Measurements from ENCODE around the gene ITGA6.
A peak's percentile ranks its signal among the peaks of the same experiment; 100 is the strongest.

ITGA6 gene

GRCh38 chr2:172454404-172455120 lies 27.2 kb downstream of the ITGA6 start:
- Histone ChIP-seq H3K4me3 (no peak overlapping the region), H3K4me1 (peaks cover 17% of the 10 kb centered on the region), H3K9me3 (no peaks in the 10 kb centered on the region), H3K27me3 (ENCODE audit: low read depth) (no peaks in the 10 kb centered on the region), H3K36me3 (replicated peaks) (no peaks in the 10 kb centered on the region)
- in situ Hi-C loops (cut with MboI; ENCODE audit: low sequenced_read_pairs), result loop anchor here (25.0 kb wide), 2 partner anchors 742 to 892 kb away; no protein-coding TSS in a partner anchor
- DNase-seq (ENCODE audit: low spot score in 2 of 2), result no peak

GRCh38 chr2:172455121-172455515 lies 27.7 kb downstream of the ITGA6 start:
- no peaks in the 10 kb centered on the region for H3K36me3 ChIP-seq (replicated peaks)
- no peaks in the 10 kb centered on the region for H3K27me3 ChIP-seq (ENCODE audit: low read depth)
- H3K4me1 ChIP-seq, result peaks cover 21% of the 10 kb centered on the region
- no peak for DNase-seq (ENCODE audit: low spot score in 2 of 2)
- no peak overlapping the region for H3K4me3 ChIP-seq
- no peaks in the 10 kb centered on the region for H3K9me3 ChIP-seq
- in situ Hi-C loops (cut with MboI; ENCODE audit: low sequenced_read_pairs), result loop anchor here (25.0 kb wide), 2 partner anchors 743 to 893 kb away; no protein-coding TSS in a partner anchor

GRCh38 chr2:172456002-172456401 lies 28.6 kb downstream of the ITGA6 start:
- in situ Hi-C loops (cut with MboI; ENCODE audit: low sequenced_read_pairs), result loop anchor here (25.0 kb wide), 2 partner anchors 744 to 894 kb away; no protein-coding TSS in a partner anchor
- DNase-seq (ENCODE audit: low spot score in 2 of 2), result no peak
- Histone ChIP-seq H3K36me3 (replicated peaks) (no peaks in the 10 kb centered on the region), H3K9me3 (no peaks in the 10 kb centered on the region), H3K4me1 (peaks cover 30% of the 10 kb centered on the region), H3K27me3 (ENCODE audit: low read depth) (no peaks in the 10 kb centered on the region), H3K4me3 (no peak overlapping the region)

GRCh38 chr2:172457536-172457935 lies 30.1 kb downstream of the ITGA6 start:
- Histone ChIP-seq H3K4me1 (peaks cover 34% of the 10 kb centered on the region), H3K27me3 (ENCODE audit: low read depth) (no peaks in the 10 kb centered on the region), H3K4me3 (no peak overlapping the region), H3K9me3 (no peaks in the 10 kb centered on the region), H3K36me3 (replicated peaks) (no peaks in the 10 kb centered on the region)
- in situ Hi-C loops (cut with MboI; ENCODE audit: low sequenced_read_pairs), result loop anchor here (25.0 kb wide), 2 partner anchors 745 to 895 kb away; no protein-coding TSS in a partner anchor
- DNase-seq (ENCODE audit: low spot score in 2 of 2), result no peak

- in situ Hi-C loops (cut with MboI; ENCODE audit: low sequenced_read_pairs), result loop anchor here (25.0 kb wide), 2 partner anchors 746 to 896 kb away; no protein-coding TSS in a partner anchor
- Histone ChIP-seq H3K4me1 (peaks cover 34% of the 10 kb centered on the region), H3K27me3 (ENCODE audit: low read depth) (no peaks in the 10 kb centered on the region), H3K4me3 (no peak overlapping the region), H3K36me3 (replicated peaks) (no peaks in the 10 kb centered on the region), H3K9me3 (no peaks in the 10 kb centered on the region)
- peak; percentile 78 to 94 for DNase-seq (ENCODE audit: low spot score in 2 of 2)
Observed at GRCh38 chr2:172458561-172459124, 31.3 kb downstream of the ITGA6 start.

- no peak overlapping the region for H3K4me3 ChIP-seq
- no peaks in the 10 kb centered on the region for H3K9me3 ChIP-seq
- no peaks in the 10 kb centered on the region for H3K27me3 ChIP-seq (ENCODE audit: low read depth)
- no peaks in the 10 kb centered on the region for H3K36me3 ChIP-seq (replicated peaks)
- in situ Hi-C loops (cut with MboI; ENCODE audit: low sequenced_read_pairs), result loop anchor here (5.0 to 25.0 kb wide), 3 partner anchors 288 to 898 kb away; no protein-coding TSS in a partner anchor
- DNase-seq (ENCODE audit: low spot score in 2 of 2), result peak in 1 of 2 experiments; percentile 32
- peaks cover 39% of the 10 kb centered on the region for H3K4me1 ChIP-seq
Observed at GRCh38 chr2:172460780-172461201, 33.4 kb downstream of the ITGA6 start.

- H3K4me1 ChIP-seq, result peaks cover 39% of the 10 kb centered on the region
- no peaks in the 10 kb centered on the region for H3K9me3 ChIP-seq
- H3K4me3 ChIP-seq, result no peak overlapping the region
- in situ Hi-C loops (cut with MboI; ENCODE audit: low sequenced_read_pairs), result loop anchor here (5.0 to 25.0 kb wide), 3 partner anchors 289 to 899 kb away; no protein-coding TSS in a partner anchor
- peak; percentile 43 to 83 for DNase-seq (ENCODE audit: low spot score in 2 of 2)
- H3K27me3 ChIP-seq (ENCODE audit: low read depth), result no peaks in the 10 kb centered on the region
- H3K36me3 ChIP-seq (replicated peaks), result no peaks in the 10 kb centered on the region
Observed at GRCh38 chr2:172461591-172462372, 34.4 kb downstream of the ITGA6 start.

- H3K27me3 ChIP-seq (ENCODE audit: low read depth), result no peaks in the 10 kb centered on the region
- no peak for DNase-seq (ENCODE audit: low spot score in 2 of 2)
- H3K9me3 ChIP-seq, result no peaks in the 10 kb centered on the region
- no peaks in the 10 kb centered on the region for H3K36me3 ChIP-seq (replicated peaks)
- peaks cover 39% of the 10 kb centered on the region for H3K4me1 ChIP-seq
- in situ Hi-C loops (cut with MboI; ENCODE audit: low sequenced_read_pairs), result loop anchor here (5.0 to 25.0 kb wide), 3 partner anchors 290 to 900 kb away; no protein-coding TSS in a partner anchor
- H3K4me3 ChIP-seq, result no peak overlapping the region
Observed at GRCh38 chr2:172462373-172462848, 35.0 kb downstream of the ITGA6 start.

- in situ Hi-C loops (cut with MboI; ENCODE audit: low sequenced_read_pairs), result loop anchor here (5.0 to 25.0 kb wide), 3 partner anchors 291 to 901 kb away; no protein-coding TSS in a partner anchor
- Histone ChIP-seq H3K27me3 (ENCODE audit: low read depth) (no peaks in the 10 kb centered on the region), H3K4me3 (no peak overlapping the region), H3K4me1 (peaks cover 37% of the 10 kb centered on the region), H3K36me3 (replicated peaks) (no peaks in the 10 kb centered on the region), H3K9me3 (no peaks in the 10 kb centered on the region)
- DNase-seq (ENCODE audit: low spot score in 2 of 2), result no peak
Observed at GRCh38 chr2:172462849-172463381, 35.5 kb downstream of the ITGA6 start.

GRCh38 chr2:172464400-172465129 lies 37.2 kb downstream of the ITGA6 start:
- H3K9me3 ChIP-seq, result no peaks in the 10 kb centered on the region
- in situ Hi-C loops (cut with MboI; ENCODE audit: low sequenced_read_pairs), result loop anchor here (5.0 to 25.0 kb wide), 3 partner anchors 292 to 902 kb away; no protein-coding TSS in a partner anchor
- no peaks in the 10 kb centered on the region for H3K27me3 ChIP-seq (ENCODE audit: low read depth)
- DNase-seq (ENCODE audit: low spot score in 2 of 2), result no peak
- no peak overlapping the region for H3K4me3 ChIP-seq
- H3K36me3 ChIP-seq (replicated peaks), result no peaks in the 10 kb centered on the region
- peaks cover 29% of the 10 kb centered on the region for H3K4me1 ChIP-seq

- Histone ChIP-seq H3K4me3 (peak overlapping the region; percentile 9; the same call in 1 of the 2 replicates), H3K9me3 (no peaks in the 10 kb centered on the region), H3K4me1 (peaks cover 19% of the 10 kb centered on the region), H3K36me3 (replicated peaks) (no peaks in the 10 kb centered on the region), H3K27me3 (ENCODE audit: low read depth) (no peaks in the 10 kb centered on the region)
- peak; percentile 61 to 80 for DNase-seq (ENCODE audit: low spot score in 2 of 2)
- in situ Hi-C loops (cut with MboI; ENCODE audit: low sequenced_read_pairs), result loop anchor here (25.0 kb wide), 2 partner anchors 753 to 903 kb away; no protein-coding TSS in a partner anchor
Observed at GRCh38 chr2:172465417-172466334, 38.3 kb downstream of the ITGA6 start.

GRCh38 chr2:172467382-172467781 lies 40.0 kb downstream of the ITGA6 start:
- no peaks in the 10 kb centered on the region for H3K9me3 ChIP-seq
- H3K4me3 ChIP-seq, result no peak overlapping the region
- in situ Hi-C loops (cut with MboI; ENCODE audit: low sequenced_read_pairs), result loop anchor here (25.0 kb wide), 2 partner anchors 755 to 905 kb away; no protein-coding TSS in a partner anchor
- no peaks in the 10 kb centered on the region; the same call in 1 of the 2 replicates for H3K36me3 ChIP-seq (replicated peaks)
- DNase-seq (ENCODE audit: low spot score in 2 of 2), result no peak
- peaks cover 23% of the 10 kb centered on the region for H3K4me1 ChIP-seq
- no peaks in the 10 kb centered on the region for H3K27me3 ChIP-seq (ENCODE audit: low read depth)
